NT2/D1 (cell line): ENCODE results near the gene UACA.

Experiments
- SUZ12 ChIP-seq: IDR thresholded peaks from 2 replicates; pipeline ENCODE4 v1.6.1; 2011; ENCODE audit not compliant: insufficient read length, insufficient read depth; ENCODE audit errors: extremely low read depth
- YY1 ChIP-seq: IDR thresholded peaks from 2 replicates; pipeline ENCODE4 v1.6.1; 2011; ENCODE audit not compliant: insufficient read length, insufficient read depth
- ZNF274 ChIP-seq: IDR thresholded peaks from 2 replicates; pipeline ENCODE4 v1.6.1; 2011; ENCODE audit warnings: mild to moderate bottlenecking, low read depth, low read length

GRCh38 chr15:70741677-70742293, 21.6 kb downstream of the UACA start:
- TF ChIP-seq ZNF274, result no peak
- no peak for TF ChIP-seq SUZ12
- no peak for TF ChIP-seq YY1
